HK-2 (cell line): Measurements from ENCODE around the gene MED12L.

Experiments used
- DNase-seq: peaks from one replicate; pipeline ENCODE4 v3.0.0-alpha.2; 2018; ENCODE audit not compliant: unreplicated experiment

Gene MED12L

DNA sequence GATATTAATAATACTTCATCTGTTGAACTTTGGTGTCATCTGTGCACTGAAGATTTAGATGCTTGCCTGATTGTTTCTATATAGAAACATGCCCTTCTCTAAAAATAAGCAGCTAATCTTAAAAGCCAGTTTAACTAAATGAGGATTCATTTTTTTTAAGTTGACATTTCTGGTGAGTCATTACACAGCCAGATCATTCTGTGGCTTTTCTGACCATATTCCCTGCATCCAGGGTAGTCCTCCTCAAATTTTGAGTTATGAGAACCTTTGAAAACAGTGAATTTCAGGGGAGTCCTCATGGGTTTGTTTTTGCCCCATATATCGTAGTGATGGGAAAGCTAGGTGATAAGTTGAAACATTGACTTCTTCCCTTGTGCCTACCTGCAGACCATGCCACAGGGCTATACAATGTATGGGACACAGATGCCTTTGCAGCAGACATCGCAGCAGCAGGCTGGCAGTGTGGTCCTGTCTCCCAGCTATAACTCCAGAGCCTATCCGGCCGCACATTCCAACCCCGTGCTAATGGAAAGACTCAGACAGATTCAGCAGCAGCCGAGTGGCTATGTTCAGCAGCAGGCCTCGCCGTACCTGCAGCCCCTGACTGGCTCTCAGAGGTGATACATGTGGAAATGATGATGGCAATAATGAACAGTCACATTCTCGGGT lies 325.6 kb downstream of the MED12L start:
- no peak for DNase-seq

DNA sequence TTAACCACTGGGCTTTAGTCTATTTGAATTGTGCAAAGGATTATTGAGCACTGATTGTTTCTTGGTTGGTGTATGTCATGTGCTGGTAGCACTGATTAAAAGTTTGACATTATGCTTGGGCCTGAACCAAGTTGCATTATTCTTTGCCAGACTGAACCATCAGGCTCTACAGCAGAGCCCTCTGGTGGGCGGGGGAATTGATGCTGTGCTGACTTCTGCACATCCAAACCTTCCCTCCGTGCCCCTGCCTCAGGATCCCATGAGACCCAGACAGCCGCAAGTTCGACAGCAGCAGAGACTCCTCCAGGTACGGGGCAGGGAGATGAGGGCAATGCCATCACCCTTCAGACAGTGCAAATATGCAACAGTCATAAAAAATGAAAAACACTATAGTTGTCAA lies 327.5 kb downstream of the MED12L start:
- DNase-seq, result no peak

GRCh38 chr3:151415289-151415688 lies 329.8 kb downstream of the MED12L start:
- no peak for DNase-seq

DNA sequence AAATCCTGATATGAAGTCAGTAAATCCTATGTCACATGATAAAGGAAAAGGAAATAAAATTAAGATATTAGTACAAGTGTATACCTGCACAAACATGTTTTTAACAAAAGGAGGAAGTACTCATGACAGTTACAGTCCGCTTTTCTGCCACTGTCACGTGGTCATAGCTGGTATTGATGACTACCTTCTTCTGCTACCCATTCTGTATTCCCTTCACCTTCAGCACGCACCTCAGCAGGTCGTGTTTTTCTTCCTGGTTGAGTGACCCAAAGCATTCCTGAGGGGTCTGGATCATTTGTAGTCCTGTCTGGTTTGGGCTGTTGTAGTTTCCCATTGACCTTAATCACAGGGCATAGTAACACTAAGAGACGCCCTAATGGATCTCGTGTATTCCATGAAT lies 334.3 kb downstream of the MED12L start:
- no peak for DNase-seq

DNA sequence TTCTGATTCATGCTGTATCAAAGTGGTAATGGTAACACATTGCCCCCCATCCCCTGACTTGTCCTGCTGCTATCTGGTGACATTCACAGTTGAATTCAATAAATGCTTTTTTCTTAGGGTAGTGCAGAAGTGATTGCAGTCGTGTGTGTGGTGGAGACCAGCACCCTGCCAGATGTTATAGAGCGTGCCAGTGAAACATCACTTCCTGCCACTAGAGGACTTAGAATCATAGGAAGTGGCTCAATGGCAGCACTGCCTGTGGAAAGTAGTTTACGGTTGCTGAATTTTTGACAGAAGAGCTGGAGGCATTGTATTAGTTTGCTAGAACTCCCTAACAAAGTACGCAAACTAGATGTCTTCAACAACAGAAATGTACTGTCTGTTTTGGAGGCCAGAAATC lies 336.5 kb downstream of the MED12L start:
- no peak for DNase-seq

GRCh38 chr3:151423091-151423490 lies 337.6 kb downstream of the MED12L start:
- DNase-seq, result no peak

- DNase-seq, result no peak
These were observed 340.3 kb downstream of the MED12L start for GRCh38 chr3:151425627-151426340.

GRCh38 chr3:151426341-151426657 lies 340.8 kb downstream of the MED12L start:
- no peak for DNase-seq

DNA sequence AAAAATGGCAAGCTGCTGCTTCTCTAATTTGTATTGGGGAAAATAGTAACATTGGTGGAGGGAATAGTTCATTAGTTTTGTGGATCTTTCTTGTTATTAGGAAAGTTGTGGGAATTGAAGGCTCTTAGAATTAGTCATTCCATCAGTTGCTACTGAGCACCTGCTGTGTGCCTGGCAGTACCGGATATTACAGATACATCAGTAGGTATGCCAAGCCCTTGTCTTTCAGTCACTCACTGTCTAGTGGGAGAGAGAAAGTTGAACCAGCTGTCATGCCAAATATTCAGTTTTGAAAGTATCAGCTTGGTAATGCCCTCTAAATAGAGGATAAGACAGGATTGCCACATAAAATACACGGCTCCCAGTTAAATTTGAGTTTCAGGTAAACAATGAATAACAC lies 342.9 kb downstream of the MED12L start:
- no peak for DNase-seq

- DNase-seq, result no peak
These were observed 345.5 kb downstream of the MED12L start for GRCh38 chr3:151430821-151431484.

DNA sequence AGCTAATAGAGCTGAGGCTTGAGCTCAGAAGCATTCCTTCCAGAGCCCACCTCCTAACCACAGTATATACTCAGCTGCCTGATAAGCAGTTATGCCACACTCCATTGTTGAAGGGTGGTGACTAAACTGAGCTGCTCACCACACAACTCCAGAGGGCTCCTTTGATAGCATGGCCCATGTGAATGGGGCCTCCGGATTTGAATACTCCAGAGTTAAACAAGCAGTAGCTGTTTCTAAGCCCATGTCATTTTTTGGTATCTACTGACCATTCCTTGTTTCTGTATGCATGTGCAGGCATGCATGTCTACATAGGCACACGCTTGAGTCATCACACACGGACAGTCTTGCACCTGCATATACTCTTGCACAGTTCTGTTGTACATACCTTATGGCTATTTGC lies 346.5 kb downstream of the MED12L start:
- peak; percentile 53 for DNase-seq

DNA sequence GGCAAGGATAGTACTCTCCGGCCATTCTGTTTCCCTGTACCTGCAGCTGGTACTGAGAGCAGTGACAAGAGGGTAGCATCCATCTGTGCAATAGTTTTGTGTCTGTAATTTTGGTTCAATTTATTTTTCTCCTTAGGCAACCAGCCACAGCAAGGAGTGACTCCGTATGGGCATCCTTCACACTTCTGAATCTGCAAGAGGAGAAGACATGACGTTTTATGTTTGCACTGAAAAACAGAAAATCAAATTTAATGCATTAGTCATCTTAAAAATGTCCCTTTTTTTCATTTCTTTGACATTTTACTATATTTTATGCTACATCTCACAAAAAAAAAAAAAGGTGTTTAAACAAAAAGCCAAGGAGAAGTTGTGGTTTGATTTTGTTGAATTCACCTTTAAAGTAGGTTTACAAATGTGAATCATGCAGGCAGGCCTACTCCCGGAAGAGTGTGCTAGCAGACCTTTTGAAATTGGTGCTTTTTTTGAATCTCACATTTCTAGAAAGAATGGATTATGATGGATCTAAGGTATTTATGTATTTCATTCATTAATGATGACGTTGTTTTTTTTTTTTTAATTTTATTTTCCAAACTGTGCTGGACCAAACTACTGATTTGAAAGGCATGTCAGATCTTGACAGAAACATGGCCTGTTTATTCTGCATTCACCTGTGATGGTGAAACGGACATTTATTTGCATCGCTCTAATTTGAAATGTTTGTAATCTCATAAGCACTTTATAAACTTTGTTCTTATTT lies 347.3 kb downstream of the MED12L start:
- DNase-seq, result no peak

DNA sequence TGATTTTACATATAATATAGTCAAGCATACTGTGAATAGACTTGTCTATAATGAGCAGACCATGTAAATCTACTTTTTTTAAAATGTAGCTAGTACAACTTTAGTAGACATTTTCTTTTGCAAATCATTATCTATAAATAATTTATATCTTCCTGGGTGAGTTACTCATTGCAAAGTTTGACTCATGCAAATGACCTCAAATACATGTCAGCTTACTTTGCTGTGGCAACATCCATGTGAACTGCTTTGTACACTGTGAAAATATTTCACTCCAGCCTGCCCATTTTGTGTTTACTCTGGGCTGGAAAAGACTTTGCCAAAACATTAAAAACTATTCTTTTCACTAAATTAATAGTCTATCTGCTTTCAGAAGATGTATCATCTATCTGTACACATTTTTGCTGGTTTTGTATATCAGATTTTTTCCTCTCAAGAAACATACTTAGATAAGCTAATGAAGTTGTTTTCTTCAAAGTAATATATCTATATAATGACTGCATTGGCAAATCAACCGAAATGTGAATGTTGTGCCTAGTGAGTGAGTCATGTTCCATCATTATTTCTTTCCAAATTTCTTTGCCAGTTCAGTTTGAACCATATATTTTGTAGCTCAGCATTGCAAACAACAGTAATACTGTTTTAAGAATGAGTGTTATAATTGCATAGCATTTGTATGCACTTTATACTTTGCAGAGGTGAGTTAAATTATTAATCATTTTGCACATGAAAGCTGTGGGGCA lies 348.9 kb downstream of the MED12L start:
- peak; percentile 22 for DNase-seq

GRCh38 chr3:151436675-151437446 lies 351.4 kb downstream of the MED12L start:
- no peak for DNase-seq

- no peak for DNase-seq
These were observed 352.4 kb downstream of the MED12L start for GRCh38 chr3:151437906-151438305.

DNA sequence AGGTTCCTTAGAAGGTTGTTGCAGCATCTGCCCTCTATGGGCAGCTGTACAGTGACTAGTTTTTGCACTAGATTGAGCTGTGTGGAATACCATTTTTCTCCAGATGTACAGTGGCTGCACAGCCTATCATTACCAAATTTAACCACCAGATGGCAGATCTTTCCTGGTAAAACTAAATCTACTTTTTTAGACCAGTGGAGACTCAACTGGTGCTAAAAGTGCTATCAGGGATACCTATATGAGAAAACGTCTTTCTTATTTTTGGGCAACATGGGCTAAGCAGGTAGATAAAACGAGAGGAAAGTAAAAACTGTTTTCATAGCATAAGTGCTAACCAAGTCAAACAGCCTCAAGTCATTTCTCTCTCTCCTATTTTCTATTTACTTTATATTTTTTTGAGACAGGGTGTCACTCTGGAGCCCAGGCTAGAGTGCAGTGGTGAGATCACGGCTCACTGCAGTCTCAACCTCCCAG lies 354.2 kb downstream of the MED12L start:
- no peak for DNase-seq

- no peak for DNase-seq
These were observed 355.5 kb downstream of the MED12L start for GRCh38 chr3:151440940-151441339.

- DNase-seq, result no peak
These were observed 358.1 kb downstream of the MED12L start for GRCh38 chr3:151443583-151443982.

GRCh38 chr3:151445273-151446001 lies 360.0 kb downstream of the MED12L start:
- peak; percentile 54 for DNase-seq

- no peak for DNase-seq
These were observed 360.5 kb downstream of the MED12L start for GRCh38 chr3:151446002-151446340.
